Posterior cingulate gyrus (tissue), 11 donors: ENCODE results near the gene ABCF3.

Experiments
- DNase-seq, 10 donors: peaks; one replicate each; pipeline versions ENCODE4 v3.0.0 to v3.0.0-alpha.2; 2020 to 2021; ENCODE audit warnings: mixed read lengths in 3 of 10
- intact Hi-C: fragments of 100-400 bp; cut with DNase I; formaldehyde crosslinking; loops from one replicate; pipeline ENCODE4 v1.15.1; 2023

Gene ABCF3

DNA sequence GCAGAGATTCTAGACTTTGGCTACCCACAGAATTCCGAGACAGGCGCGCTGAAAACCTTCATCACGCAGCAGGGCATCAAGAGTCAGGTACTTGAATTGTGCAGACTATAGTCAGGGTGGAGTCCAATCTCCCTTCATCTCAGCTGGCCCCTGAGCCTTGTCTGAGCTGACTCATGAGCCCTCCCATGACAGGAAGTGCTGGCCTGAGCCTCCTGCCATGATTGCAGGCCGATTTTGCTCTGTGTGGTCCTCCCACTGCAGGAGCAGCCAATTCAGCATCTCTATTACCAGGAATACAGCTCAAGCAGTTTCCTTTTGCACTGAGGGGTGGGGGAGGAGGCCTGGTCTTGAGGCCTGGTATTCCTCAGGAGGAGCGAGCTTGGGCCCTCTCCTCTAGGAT is 5.8 kb upstream of the ABCF3 start:
- peak in 1 of 10 donors; percentile 43 for DNase-seq
- intact Hi-C loops = no loop called here

DNA sequence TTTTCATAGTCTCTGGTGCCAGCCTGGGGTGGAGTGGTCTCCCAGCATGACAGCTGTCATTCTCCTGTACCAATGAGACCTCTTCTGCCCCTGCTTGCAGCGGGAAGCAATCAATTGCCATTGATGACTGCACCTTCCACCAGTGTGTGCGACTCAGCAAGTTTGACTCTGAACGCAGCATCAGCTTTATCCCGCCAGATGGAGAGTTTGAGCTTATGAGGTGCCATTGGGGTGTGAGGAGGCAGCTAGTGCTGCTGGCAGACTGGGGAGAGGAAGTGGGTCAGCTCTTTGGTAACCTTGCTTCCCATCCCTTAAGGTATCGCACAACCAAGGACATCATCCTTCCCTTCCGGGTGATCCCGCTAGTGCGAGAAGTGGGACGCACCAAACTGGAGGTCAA is 4.4 kb upstream of the ABCF3 start:
- intact Hi-C loops = no loop called here
- no peak for DNase-seq

DNA sequence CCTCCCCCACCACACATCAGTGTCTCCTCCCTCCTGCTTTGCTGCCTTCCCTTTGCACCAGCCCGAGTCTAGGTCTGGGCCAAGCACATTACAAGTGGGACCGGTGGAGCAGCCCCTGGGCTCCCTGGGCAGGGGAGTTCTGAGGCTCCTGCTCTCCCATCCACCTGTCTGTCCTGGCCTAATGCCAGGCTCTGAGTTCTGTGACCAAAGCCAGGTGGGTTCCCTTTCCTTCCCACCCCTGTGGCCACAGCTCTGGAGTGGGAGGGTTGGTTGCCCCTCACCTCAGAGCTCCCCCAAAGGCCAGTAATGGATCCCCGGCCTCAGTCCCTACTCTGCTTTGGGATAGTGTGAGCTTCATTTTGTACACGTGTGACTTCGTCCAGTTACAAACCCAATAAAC is 2.3 kb upstream of the ABCF3 start:
- intact Hi-C loops = no loop called here
- peak in 1 of 10 donors; percentile 50 for DNase-seq

DNA sequence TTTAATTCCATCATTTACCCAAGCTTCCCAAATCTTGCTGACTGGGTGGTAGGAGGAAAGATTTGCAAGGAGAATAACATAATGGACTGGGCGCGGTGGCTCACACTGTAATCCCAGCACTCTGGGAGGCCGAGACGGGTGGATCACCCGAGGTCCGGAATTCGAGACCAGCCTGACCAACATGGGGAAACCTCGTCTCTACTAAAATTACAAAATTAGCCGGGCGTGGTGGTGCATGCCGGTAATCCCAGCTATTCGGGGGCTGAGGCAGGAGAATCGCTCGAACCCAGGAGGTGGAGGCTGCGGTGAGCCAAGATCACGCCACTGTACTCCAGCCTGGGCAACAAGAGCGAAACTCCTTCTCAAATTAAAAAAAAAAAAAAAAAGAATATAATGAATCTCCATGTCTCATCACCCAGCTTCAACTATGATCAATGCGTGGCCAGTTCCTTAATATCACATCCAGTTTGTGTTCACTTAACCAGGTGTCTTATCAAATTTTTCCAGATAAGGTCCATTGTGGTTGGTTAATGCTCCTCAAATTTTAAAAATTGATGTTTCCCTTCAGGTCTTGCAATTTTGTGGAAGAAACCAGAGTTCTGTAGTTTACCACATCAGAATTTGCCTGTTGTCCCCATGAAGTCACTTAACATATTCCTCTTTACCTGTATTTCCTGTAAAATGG is 1.3 kb upstream of the ABCF3 start:
- intact Hi-C loops = loop anchor here (1.0 to 5.0 kb wide), 4 partner anchors 10 to 113 kb away; partner anchors contain the start of genes AP2M1, EIF2B5 and PSMD2

DNA sequence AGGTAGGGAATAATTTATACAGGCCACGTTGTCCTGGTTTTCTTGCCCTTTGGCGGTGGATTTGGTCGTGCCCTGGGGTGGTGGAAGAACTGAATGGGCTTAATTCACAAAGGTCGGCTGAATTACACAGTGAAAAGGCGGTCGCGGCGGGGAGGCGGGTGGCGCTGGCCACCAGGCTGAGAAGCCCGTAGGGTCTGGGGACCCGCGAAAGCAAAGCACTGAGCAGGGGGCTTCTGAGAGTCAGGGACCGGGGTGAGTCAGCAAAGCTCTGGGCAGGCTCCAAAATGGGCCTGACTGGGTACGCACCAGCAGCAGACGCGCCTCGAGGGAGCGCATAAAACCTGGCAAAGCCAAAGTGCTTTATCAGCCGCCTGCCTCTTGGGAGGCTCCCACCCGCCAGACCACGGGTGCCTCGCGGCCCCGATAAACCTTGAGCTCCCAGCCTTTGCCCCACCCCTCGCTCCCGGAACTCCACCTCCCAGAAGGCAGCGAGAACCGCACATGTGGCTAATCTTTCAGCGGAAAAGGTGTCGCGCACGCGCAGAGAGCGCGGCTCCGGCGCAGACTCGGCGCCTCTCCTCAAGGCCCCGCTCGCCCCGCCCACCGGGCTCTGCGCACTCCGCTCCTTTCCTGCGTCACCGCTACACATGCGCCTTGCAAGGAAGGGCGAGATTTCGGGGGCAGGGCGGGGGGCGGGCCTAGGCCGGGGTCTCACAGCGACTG is 377 bp upstream of the ABCF3 start:
- peak; percentile 96 to 100 (median 98) for DNase-seq
- intact Hi-C loops = loop anchor here (1.0 to 5.0 kb wide), 5 partner anchors 11 to 112 kb away; partner anchors contain the start of genes ALG3, AP2M1, EEF1AKMT4 and EIF2B5

More for the DNA sequence above, 1.3 kb upstream of the ABCF3 start:
- DNase-seq = peak in 2 of 10 donors; percentile 49 to 67

DNA sequence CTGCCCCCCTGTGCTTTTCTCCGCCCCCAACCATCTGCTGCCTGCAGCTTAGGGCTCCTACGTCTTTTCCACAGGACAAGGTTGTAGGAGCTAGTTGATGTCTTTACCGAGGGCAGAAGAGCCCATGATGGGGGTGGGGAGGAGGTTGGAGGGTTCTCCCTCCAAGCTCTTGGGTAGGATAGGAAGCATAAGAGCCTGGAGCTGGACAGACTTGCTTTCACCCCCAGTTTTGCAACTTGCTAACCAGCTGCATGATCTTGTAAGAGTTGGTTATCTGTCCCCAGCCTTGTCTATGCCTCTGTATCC is 856 bp downstream of the ABCF3 start:
- DNase-seq = no peak
- intact Hi-C loops = loop anchor here (2.0 to 5.0 kb wide), 3 partner anchors 35 to 110 kb away; partner anchors contain the start of genes ALG3, EEF1AKMT4 and PSMD2

DNA sequence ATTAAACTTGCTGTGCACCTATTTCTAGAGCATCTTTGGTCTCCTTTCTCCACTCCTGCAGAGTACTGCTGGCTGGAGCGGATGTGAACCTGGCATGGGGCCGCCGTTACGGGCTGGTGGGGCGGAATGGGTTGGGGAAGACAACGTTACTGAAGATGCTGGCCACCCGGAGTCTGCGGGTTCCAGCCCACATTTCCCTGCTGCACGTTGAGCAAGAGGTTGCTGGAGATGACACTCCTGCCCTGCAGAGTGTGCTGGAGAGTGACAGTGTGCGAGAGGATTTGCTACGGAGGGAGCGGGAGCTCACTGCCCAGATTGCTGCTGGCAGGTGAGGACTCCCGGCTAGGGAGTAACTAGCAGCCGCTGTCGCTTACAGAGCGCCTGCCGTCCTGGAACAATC is 2.1 kb downstream of the ABCF3 start:
- intact Hi-C loops = loop anchor here (5.0 kb wide), 2 partner anchors 36 to 109 kb away; partner anchors contain the start of gene PSMD2
- peak in 2 of 10 donors; percentile 31 to 63 for DNase-seq

DNA sequence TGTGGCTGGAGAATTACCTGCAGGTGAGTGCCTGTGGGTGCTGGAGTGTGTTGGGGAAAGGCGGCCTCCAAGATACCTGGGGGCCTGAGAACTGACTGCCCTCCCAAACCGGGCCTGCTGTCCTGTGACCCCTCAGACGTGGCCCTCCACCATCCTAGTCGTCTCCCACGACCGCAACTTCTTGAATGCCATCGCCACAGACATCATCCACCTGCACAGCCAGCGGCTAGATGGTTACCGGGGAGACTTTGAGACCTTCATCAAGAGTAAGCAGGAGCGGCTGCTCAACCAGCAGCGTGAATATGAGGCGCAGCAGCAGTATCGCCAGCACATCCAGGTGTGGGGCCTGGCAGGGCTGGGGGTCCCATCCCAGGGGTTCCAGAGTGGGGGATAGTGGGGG is 3.4 kb downstream of the ABCF3 start:
- intact Hi-C loops = loop anchor here (5.0 kb wide), 2 partner anchors 37 to 108 kb away; partner anchors contain the start of gene PSMD2
- DNase-seq = peak in 2 of 10 donors; percentile 49 to 77

DNA sequence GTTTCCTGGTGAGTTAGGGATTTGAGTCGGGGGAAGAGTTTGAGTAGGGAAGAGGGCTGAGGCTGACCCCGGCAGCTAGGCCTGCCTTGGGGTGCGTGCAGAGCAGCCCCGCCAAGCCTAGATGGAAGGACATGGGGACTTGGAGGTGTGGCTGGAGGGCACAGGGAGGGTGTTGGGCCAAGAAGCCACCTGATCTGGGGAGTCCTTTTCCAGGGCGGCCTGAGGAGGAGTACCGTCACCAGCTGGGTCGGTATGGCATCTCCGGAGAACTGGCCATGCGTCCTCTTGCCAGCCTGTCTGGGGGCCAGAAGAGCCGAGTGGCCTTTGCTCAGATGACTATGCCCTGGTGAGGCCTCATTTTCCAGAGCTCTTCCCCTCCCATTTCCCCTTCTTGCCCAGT is 6.9 kb downstream of the ABCF3 start:
- peak in 2 of 10 donors; percentile 39 to 43 for DNase-seq
- intact Hi-C loops = no loop called here

DNA sequence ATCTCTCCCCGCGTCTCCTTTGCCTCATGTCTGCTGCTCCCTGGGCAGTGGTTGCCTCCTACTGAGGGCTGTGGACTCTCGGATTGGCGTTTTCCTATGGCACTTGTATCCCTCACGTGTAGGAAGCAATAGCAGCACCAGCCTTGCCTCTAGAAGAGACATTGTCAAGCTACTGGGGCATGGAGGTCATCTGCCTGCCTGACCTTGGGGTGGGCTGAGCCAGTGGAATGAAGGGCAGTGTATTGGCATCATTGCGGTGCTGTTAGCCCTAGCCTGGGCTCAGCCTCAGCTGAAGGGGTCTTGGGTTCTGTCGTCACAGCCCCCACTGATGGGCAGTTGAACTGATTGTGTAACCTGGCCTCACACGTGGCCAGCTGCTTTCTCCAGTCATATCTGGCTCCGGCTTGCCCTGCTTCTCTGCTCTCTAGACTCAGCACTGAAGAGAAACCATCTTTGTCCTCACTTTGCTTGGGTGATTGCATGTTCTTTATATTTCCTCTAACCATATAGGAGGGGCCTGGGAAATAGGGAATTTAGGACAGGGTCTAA is 8.1 kb downstream of the ABCF3 start:
- no peak for DNase-seq
- intact Hi-C loops = no loop called here

DNA sequence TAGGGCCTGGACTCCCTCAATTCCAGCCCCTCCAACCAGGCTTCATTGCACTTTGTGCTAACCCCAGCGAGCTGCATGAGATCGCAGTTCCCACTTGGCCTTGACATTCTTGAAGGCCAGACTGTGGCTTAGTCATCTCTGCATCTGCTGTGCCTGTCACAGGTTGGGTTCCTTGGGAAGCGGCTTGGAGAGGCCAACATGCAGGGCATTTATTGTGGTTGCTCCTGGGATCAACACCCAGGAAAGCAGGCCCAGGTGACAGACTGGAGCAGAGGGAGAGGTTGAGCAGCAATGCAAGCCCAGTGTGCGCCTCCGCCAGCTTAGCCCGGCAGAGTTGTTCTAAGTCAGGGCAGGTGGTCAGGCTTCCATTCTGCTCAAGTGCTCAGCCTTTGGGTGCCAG is 10.5 kb downstream of the ABCF3 start:
- intact Hi-C loops = no loop called here
- DNase-seq = peak in 1 of 10 donors; percentile 59

DNA sequence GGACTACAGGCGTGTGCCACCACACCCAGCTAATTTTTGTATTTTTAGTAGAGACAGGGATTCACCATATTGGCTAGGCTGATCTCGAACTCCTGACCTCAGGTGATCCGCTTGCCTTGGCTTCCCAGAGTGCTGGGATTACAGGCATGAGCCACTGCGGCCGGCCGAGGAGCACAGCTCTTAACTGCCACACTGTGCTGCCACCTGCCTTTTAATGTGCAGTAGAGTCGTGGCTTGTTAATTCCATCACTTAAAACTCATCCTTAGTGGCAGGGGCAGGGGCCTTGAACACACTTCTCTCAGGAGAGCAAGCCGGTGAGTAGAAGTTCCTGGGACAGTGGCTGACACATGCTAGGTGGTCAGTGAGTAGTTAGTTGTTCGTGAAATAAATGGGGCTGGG is 12.5 kb downstream of the ABCF3 start:
- no peak for DNase-seq
- intact Hi-C loops = no loop called here

DNA sequence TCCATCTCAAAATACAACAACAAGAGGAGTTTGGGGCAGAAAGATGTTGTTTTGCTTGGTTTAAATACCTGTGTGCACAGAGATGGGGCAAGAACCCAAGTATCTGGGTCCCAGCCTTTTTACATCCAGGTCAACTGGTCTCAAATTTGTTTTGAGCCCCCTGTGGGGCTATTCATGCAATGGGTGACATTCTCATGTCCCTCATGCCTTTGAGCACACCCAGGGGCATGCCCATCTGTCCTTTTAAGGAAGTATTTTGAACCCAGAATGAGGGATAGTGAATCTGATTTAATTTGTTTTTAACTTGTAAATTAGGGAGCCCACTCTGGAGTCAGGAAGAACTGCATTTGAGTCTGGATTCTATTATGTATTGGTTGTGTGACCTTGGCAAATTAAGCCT is 14.8 kb downstream of the ABCF3 start:
- intact Hi-C loops = no loop called here
- no peak for DNase-seq

DNA sequence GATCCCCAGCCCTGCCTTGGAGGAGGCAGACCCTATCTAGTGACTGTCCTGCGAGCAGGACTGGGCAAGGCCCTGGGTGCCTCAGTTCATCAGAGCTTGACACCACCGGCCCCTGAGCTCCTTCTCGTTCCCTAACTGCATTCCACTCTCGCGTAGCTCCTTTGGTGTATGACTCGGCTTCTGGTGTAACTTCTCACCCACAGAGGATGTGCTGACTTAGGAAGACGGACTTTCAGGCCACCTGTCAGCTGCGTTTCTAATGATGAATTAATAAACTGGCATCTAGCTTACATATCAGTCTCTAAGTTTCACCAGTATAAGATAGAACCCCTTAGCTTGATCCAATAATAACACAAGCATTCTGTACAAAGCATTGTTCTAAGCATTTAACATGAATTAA is 17.5 kb downstream of the ABCF3 start:
- intact Hi-C loops = no loop called here
- DNase-seq = no peak

DNA sequence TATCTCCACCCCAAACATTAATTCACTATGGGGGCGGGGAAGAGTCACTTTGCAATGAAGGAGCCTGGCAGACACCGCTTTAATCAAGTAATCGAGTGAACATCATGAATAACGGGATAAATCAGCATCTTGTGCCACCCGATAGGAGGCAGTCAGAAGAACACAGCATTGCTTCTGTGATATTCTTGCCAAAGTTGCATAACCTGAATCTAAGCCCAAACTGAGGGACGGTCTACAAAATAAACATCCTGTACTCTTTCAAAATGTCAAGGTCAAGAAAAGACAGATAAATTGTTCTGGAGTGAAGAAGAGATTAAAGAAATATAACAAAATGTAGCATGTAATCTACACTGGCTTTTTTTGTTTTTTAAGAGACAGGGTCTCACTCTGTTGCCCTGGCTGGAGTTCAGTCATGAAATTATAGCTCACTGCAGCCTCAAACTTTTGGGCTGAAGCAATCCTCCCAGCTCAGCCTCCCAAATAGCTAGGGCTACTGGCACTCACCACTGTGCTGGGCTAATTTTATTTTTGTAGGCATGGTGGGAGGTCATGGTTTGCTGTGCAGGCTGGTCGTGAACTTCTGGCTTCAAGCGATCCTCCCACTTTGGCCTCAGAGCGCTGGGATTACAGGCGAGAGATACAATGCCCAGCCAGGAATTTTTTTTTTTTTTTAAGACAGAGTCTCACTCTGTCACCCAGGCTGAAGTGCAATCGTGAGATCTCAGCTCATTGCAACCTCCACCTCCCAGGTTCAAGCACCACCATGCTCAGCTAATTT is 23.3 kb downstream of the ABCF3 start:
- DNase-seq = peak in 1 of 10 donors; percentile 9
- intact Hi-C loops = no loop called here

DNA sequence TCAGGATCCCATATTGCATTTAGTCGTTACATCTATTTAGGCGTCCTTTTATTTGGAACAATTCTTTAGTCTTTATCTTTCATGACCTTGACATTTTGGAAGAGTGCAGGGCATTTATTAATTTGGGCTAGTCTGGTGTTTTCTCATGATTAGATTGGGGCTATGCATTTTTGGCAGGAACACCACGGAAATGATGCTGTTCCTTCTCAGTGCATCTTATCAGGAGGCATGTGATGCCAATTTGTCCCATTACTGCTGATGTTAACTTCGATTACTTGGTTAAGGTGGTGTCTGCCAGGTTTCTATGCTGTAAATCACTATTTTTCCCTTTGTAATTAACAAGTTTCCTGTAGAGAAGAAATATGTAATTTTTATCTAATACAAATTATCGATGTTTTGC is 25.3 kb downstream of the ABCF3 start:
- no peak for DNase-seq
- intact Hi-C loops = no loop called here

DNA sequence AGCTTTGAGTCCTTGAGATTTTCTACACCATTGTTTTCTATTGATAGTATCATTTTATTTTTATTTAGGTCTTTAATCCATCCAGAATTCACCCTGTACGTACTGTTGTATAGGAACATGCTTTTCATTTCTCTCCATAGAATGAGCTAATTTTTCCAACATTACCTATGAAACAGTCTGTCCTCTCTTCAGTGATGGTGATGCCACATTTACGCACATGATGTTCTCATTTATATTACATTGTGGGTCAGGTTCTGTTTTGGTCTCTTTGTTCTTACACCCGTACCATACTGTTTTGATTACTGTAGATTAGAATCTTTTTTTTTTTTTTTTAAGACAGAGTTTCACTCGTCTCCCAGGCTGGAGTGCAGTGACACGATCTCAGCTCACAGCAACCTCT is 25.7 kb downstream of the ABCF3 start:
- no peak for DNase-seq
- intact Hi-C loops = no loop called here

DNA sequence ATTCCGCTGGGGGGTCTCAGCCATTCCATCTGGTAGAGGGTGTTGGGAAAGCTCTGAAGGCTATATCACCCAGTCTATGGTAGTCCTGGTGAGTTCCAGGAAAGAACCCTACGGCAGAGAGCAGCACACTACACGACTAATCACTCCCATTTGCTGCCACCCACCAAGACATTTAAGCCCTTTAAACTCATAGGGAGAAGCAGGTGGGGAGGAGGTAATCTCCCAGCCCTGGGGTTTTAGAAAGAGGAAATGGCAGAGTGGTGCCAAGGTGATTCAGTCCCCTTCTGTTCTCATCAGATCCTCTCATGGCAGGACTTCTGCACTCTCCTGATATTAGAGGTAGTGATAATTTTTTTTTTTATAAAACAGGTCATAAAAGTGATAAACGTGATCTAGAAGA is 32.8 kb downstream of the ABCF3 start:
- intact Hi-C loops = no loop called here
- DNase-seq = no peak

DNA sequence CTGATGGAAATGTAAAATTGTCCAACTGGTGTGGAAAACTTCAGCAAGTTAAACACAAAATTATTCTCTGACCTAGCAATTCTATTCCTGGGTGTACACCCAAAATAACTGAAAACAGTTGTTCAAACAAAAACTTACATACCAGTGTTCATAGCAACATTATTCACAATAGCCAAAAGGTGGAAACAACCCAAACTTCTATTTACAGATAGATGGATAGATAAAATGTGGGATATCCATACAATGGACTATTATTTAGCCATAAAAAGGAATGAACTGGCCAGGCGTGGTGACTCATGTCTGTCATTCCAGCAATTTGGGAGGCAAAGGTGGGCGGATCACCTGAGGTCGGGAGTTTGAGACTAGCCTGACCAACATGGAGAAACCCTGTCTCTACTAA is 36.5 kb downstream of the ABCF3 start:
- intact Hi-C loops = no loop called here
- DNase-seq = no peak

DNA sequence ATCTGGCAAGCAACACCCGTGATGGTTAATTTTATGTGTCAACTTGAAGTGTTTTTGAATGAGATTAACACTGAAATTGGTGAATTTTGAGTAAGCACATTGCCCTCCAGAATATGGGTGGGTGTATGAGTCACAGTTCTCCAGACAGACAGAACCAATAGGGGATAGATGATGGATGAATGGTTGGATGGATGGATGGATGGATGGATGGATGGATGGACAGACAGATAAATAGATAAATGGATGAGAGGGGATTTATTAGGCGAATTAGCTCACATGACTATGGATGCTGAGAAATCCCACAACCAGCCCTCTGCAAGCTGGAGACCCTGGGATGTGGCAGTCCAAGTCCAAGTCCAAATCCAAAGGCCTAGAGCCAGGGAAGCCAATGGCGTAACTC is 37.9 kb downstream of the ABCF3 start:
- no peak for DNase-seq

DNA sequence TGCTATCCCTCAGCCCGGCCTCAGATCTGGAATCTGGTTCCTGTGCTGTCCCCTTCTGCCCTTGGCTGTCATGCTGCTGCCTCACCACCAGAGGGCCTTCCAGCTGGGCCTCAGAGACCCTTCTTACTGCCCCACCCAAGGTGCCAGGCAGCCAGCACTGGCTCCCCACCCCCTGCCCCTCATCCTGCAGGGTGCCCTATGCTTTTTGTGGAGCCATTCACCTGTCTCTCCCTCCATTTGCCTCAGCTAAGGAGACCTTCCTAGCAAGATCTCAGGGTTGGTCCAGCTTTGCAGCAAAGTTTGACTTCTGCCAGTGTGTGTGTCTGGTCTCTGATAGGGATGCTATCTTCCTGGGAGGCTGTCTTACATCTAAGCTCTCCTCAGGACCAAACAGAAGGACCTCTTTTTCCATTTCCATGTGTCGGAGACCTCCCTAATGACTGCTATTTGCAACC is 41.5 kb downstream of the ABCF3 start:
- peak in 2 of 10 donors; percentile 34 to 74 for DNase-seq
- intact Hi-C loops = no loop called here

More for the DNA sequence above, 37.9 kb downstream of the ABCF3 start:
- intact Hi-C loops = no loop called here
